Activated effector memory CD4-positive, alpha-beta T cell treated with anti-CD3 and anti-CD28 coated beads, Interleukin-2, amount 50 U/mL, for 16 hours (primary cell): ENCODE data around the gene OR10A2.
"Not testable (repeated sequence)": the region's sequence is repeated elsewhere in the genome, so short reads cannot be mapped to it uniquely, and the experiment has no call there.

Experiments
- DNase-seq: peaks from one replicate; pipeline ENCODE4 v3.0.0-alpha.2; 2020

OR10A2 gene

GRCh38 chr11:6888830-6889229 is 26.0 kb downstream of the OR10A2 start:
- DNase-seq: no peak

- no peak for DNase-seq
Measured at GRCh38 chr11:6889835-6890234, 27.0 kb downstream of the OR10A2 start.

GRCh38 chr11:6892400-6892799 is 29.5 kb downstream of the OR10A2 start, which contains the start of gene OR2D2:
Gene OR2D2 (minus strand): TSS chr11:6892500. CDS start chr11:6892500, 0 bp downstream.
- no peak for DNase-seq

GRCh38 chr11:6894097-6894496 is 31.2 kb downstream of the OR10A2 start:
- no peak for DNase-seq

GRCh38 chr11:6895010-6895409 is 32.2 kb downstream of the OR10A2 start:
- DNase-seq: no peak

- no peak for DNase-seq
Measured at GRCh38 chr11:6898911-6899310, 36.1 kb downstream of the OR10A2 start.

- no peak for DNase-seq
Measured at GRCh38 chr11:6900327-6900999, 37.6 kb downstream of the OR10A2 start.

- not testable (repeated sequence) for DNase-seq
Measured at GRCh38 chr11:6904804-6905203, 41.9 kb downstream of the OR10A2 start.

GRCh38 chr11:6911378-6911777 is 48.5 kb downstream of the OR10A2 start:
- DNase-seq: no peak

- no peak for DNase-seq
Measured at GRCh38 chr11:6911948-6912347, 49.1 kb downstream of the OR10A2 start.

GRCh38 chr11:6919698-6920097 is 56.8 kb downstream of the OR10A2 start:
- DNase-seq: no peak

GRCh38 chr11:6920702-6921101 is 57.8 kb downstream of the OR10A2 start, which contains the start of gene OR2D3:
Gene OR2D3 (plus strand): TSS chr11:6921002. CDS start chr11:6921002, 0 bp downstream.
- no peak for DNase-seq
